Measurements from ENCODE around the gene FOXP1.

FOXP1 gene

DNA sequence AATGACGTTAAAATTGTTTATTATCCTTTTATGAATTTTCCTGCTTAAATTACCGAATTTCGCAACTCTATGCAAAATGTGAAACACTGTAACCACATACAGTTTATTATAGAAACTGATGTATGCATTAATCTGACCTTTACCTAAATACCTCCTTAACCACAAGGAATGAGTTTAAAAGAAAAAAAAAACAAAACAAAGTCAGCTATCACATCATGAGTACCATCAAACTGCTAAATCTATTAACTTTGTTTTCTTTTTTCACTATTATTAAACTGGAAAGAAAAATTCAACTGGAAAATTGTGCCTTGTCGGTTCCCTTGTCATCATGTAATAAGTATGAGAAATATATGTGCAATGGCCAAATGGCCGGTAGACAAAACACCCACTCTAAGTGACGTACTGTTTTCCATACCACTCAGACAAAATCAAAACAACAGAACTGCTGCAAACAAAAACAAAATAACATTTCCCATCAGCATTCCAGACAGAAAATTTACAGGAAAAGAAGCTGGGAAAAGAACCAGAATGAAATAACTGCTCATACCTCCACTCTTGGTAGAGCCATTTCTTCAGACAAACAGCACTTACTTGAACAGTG, 415.3 kb downstream of the FOXP1 start:
- H3K36me3 ChIP-seq = no peaks in the 10 kb centered on the region
- DNase-seq = no peak
- H3K4me3 ChIP-seq (ENCODE audit: low read depth, low read length) = peak overlapping the region; percentile 42
- H3K27me3 ChIP-seq = no peaks in the 10 kb centered on the region
- TF ChIP-seq, protein P1, sequence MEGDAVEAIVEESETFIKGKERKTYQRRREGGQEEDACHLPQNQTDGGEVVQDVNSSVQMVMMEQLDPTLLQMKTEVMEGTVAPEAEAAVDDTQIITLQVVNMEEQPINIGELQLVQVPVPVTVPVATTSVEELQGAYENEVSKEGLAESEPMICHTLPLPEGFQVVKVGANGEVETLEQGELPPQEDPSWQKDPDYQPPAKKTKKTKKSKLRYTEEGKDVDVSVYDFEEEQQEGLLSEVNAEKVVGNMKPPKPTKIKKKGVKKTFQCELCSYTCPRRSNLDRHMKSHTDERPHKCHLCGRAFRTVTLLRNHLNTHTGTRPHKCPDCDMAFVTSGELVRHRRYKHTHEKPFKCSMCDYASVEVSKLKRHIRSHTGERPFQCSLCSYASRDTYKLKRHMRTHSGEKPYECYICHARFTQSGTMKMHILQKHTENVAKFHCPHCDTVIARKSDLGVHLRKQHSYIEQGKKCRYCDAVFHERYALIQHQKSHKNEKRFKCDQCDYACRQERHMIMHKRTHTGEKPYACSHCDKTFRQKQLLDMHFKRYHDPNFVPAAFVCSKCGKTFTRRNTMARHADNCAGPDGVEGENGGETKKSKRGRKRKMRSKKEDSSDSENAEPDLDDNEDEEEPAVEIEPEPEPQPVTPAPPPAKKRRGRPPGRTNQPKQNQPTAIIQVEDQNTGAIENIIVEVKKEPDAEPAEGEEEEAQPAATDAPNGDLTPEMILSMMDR (IDR thresholded peaks at IDR 0.05; ENCODE audit: low read depth, low read length) = no peak
- no peaks in the 10 kb centered on the region; the same call in 1 of the 2 replicates for H3K9me3 ChIP-seq
- peaks cover 25% of the 10 kb centered on the region for H3K4me1 ChIP-seq

DNA sequence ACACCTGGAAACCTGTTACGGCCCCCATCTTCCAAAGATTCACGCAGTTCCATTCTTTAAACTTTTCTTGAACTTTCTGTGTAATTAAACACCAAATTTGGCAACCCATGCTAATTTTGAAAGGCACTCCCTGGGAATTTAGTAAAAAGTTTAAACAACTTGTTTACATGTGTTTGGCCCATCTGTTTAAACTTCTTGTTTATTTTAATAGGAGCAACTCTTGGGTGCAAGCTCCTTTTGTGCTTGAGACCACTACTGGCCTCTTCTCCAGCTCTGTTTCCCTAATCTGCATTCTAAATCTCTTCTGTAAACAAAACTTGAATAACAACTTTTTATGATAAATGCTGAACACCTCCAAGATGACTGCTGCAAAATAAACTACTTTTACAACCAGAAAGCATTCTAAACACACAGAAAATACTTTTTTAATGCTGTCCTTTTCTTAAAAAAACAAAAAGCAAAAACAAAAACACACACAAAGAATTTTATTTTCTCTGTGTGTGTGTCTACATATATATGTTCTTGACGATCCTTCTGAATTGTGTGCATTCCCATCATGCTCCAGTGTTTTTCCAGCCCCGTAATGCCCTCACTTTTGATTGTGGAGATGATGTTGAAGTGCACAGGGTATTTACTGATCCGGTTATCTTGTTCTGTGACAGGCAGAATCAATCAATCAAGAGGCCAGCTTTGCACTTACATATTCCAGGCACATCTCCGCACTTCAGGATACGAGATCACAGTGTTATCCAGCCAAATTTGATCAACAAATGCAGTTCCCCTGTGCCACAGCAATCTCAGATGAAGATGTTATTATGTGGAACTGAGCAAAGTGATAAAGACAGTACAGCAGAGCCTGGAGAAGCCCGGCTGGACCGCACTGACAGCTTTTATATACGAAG, 416.9 kb downstream of the FOXP1 start:
- H3K27me3 ChIP-seq = no peaks in the 10 kb centered on the region
- H3K9me3 ChIP-seq = no peaks in the 10 kb centered on the region; the same call in 1 of the 2 replicates
- TF ChIP-seq, protein P1 (IDR thresholded peaks at IDR 0.05; ENCODE audit: low read depth, low read length) = no peak
- H3K4me3 ChIP-seq (ENCODE audit: low read depth, low read length) = peak overlapping the region; percentile 42
- H3K4me1 ChIP-seq = peaks cover 24% of the 10 kb centered on the region
- H3K36me3 ChIP-seq = no peaks in the 10 kb centered on the region
- DNase-seq = peak; percentile 51

DNA sequence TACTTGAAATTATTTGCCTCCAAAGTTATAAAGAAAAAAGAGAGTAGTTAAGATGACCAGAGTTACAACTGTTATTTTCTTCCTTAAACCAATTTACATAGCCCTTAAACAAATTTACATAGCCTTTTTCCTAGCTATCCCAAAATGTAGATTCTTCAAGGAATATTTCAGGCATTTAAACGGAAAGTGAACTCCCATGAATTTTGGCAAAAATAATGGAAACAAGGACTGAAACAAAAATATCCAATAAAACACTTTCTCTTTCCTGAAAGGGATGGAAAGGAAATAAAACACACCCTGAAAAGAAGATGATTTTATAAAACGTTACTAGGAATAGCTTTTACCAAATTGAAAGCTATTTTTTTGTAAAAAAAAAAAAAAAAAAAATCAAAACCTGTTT, 418.6 kb downstream of the FOXP1 start:
- no peaks in the 10 kb centered on the region for H3K27me3 ChIP-seq
- peaks cover 14% of the 10 kb centered on the region for H3K4me1 ChIP-seq
- H3K4me3 ChIP-seq (ENCODE audit: low read depth, low read length) = no peak overlapping the region
- TF ChIP-seq, protein P1 (IDR thresholded peaks at IDR 0.05; ENCODE audit: low read depth, low read length) = no peak
- no peak for DNase-seq
- H3K9me3 ChIP-seq = no peaks in the 10 kb centered on the region; the same call in 1 of the 2 replicates
- no peaks in the 10 kb centered on the region for H3K36me3 ChIP-seq

DNA sequence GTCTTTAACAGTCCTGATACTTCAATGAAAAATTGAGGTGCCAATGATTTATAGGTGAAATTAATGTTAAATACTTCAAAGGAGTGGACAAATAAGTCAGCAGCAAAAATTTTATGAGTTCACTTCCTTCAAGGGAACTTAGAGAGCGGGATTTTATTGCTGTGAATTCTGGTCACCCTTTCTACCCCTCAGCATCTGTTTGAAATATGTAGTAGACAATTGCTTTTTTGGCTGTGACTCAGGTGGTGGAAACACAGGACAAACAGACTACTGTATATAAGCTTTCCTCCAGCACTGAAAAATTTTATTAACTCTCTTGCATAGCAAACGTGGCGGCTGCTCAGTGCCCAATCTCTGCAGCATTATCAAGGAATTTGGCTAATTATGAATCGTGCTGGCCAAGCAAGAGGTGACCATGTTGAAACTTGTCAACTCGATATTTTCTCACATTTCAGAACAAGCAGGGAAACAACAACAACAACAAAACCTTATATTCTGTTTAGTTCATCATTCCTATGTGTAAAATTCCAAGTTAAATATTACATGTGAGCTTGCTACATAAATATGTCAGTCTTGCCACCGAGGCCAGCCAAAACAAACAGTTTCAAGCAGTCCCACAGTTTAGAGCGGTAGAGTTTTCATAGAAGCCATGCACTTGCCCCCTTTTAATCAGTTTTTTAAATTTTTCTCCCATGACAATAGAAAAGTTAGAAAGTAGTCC, 420.2 kb downstream of the FOXP1 start:
- TF ChIP-seq, protein P1 (IDR thresholded peaks at IDR 0.05; ENCODE audit: low read depth, low read length) = no peak
- peaks cover 11% of the 10 kb centered on the region for H3K4me1 ChIP-seq
- H3K4me3 ChIP-seq (ENCODE audit: low read depth, low read length) = no peak overlapping the region
- DNase-seq = no peak
- H3K27me3 ChIP-seq = no peaks in the 10 kb centered on the region
- no peaks in the 10 kb centered on the region; the same call in 1 of the 2 replicates for H3K9me3 ChIP-seq
- H3K36me3 ChIP-seq = no peaks in the 10 kb centered on the region

DNA sequence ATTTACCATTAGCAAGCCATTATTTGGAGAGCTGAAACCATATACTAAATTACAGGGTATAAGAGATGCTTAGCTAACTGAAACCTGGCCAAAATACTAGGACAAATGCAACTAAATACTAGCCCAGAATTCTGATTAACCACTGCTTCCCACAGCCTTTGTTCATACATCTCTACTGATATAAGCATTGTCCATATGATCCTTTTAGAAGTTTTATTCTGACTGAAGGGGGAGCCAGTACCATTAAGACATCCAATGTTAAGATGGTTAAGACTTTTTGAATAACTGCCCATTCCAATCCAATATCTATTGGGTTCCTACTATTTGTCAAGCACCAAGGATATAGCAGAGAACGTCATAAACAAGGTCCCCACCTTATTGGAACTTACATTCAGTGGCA, 421.3 kb downstream of the FOXP1 start:
- Histone ChIP-seq H3K4me1 (peaks cover 9% of the 10 kb centered on the region; the same call in 1 of the 2 replicates), H3K36me3 (no peaks in the 10 kb centered on the region), H3K4me3 (ENCODE audit: low read depth, low read length) (no peak overlapping the region), H3K9me3 (no peaks in the 10 kb centered on the region; the same call in 1 of the 2 replicates), H3K27me3 (no peaks in the 10 kb centered on the region)
- TF ChIP-seq, protein P1 (IDR thresholded peaks at IDR 0.05; ENCODE audit: low read depth, low read length) = peak; percentile 17; the same call in 1 of the 2 replicates
- DNase-seq = no peak

Measured in BE2C (cell line).